ENCODE results near the gene STIMATE.

Gene STIMATE

GRCh38 chr3:52844290-52844975 lies 52.9 kb downstream of the STIMATE start:
- Histone ChIP-seq H3K36me3 (ENCODE audit: control insufficient read depth, insufficient read depth, low read length) (peaks cover 13% of the 10 kb centered on the region), H3K4me3 (ENCODE audit: low read length) (no peak overlapping the region), H3K9me3 (ENCODE audit: control insufficient read depth, low read length) (no peaks in the 10 kb centered on the region), H3K9ac (ENCODE audit: low read length) (no peak overlapping the region), H3K27me3 (ENCODE audit: control insufficient read depth, insufficient read depth, low read length) (no peaks in the 10 kb centered on the region), H3K4me1 (ENCODE audit: control insufficient read depth, insufficient read depth, low read length) (peaks cover 16% of the 10 kb centered on the region)

DNA sequence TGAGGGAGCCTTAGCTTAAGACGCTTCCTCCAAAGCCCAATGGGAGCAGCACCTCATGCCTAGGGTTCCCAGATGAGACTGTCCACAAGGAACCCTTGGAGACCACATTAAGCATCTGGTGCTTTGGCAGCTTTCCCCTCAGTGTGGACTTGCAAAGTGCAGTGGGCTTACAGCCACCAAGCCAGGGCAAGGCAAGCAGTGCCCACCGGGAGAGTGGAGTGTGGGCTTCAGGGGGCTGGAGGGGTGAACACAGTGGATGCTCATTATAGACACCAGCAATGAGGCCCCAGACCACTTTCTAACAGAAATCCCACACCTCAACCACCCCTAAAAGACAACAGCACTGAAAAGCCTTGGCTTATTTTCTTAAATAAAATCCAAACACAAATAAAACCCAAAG lies 53.5 kb downstream of the STIMATE start:
- H3K36me3 ChIP-seq (ENCODE audit: control insufficient read depth, insufficient read depth, low read length): peaks cover 9% of the 10 kb centered on the region
- no peak overlapping the region for H3K9ac ChIP-seq (ENCODE audit: low read length)
- peaks cover 16% of the 10 kb centered on the region for H3K4me1 ChIP-seq (ENCODE audit: control insufficient read depth, insufficient read depth, low read length)
- no peak overlapping the region for H3K4me3 ChIP-seq (ENCODE audit: low read length)
- H3K27me3 ChIP-seq (ENCODE audit: control insufficient read depth, insufficient read depth, low read length): no peaks in the 10 kb centered on the region
- no peaks in the 10 kb centered on the region for H3K9me3 ChIP-seq (ENCODE audit: control insufficient read depth, low read length)

DNA sequence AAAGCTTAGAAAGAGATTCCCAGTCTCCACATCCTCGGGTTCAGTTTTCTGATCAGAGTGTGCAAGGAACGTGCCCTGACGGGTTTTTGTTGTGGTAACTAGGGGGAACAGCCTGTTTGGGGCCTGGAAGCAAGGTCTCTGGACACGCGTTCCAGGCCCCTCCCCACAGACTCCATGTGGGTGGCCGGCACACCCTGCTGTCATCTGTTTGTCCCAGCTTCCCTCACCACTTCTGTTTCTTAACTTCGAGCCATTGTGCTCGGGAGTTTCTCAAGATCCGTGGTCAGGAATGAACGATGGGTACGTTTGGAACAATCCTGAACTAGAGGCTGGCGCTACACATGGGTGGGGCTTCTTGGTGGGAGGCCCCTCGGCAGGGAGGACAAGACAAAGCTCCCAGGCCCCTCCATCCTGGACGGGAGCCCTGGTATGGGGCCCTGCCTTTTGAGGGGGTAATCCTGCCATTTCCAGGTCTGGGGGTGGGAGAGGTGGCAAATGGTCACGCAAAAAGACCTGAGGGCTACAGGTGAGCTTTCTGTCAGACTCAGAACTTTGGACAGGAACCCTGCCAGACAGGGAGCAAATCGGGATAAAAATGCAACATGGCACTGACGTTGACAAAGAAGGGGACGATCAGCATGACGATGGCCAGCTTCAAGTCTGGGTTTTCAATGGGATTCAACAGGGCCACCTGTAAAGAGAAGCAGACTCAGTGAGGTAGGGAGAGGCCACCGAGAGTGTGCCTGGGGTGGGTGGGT lies 54.1 kb downstream of the STIMATE start:
- Histone ChIP-seq H3K36me3 (ENCODE audit: control insufficient read depth, insufficient read depth, low read length) (peaks cover 6% of the 10 kb centered on the region), H3K4me3 (ENCODE audit: low read length) (no peak overlapping the region), H3K9ac (ENCODE audit: low read length) (no peak overlapping the region)

GRCh38 chr3:52842424-52842823 lies 54.9 kb downstream of the STIMATE start:
- peaks cover 6% of the 10 kb centered on the region for H3K36me3 ChIP-seq (ENCODE audit: control insufficient read depth, insufficient read depth, low read length)
- no peak overlapping the region for H3K9ac ChIP-seq (ENCODE audit: low read length)
- no peak overlapping the region for H3K4me3 ChIP-seq (ENCODE audit: low read length)
- H3K4me1 ChIP-seq (ENCODE audit: control insufficient read depth, insufficient read depth, low read length): peaks cover 16% of the 10 kb centered on the region
- no peaks in the 10 kb centered on the region for H3K27me3 ChIP-seq (ENCODE audit: control insufficient read depth, insufficient read depth, low read length)
- no peaks in the 10 kb centered on the region for H3K9me3 ChIP-seq (ENCODE audit: control insufficient read depth, low read length)

More for the DNA sequence above, 54.1 kb downstream of the STIMATE start:
- Histone ChIP-seq H3K27me3 (ENCODE audit: control insufficient read depth, insufficient read depth, low read length) (no peaks in the 10 kb centered on the region), H3K4me1 (ENCODE audit: control insufficient read depth, insufficient read depth, low read length) (peaks cover 16% of the 10 kb centered on the region), H3K9me3 (ENCODE audit: control insufficient read depth, low read length) (no peaks in the 10 kb centered on the region)

DNA sequence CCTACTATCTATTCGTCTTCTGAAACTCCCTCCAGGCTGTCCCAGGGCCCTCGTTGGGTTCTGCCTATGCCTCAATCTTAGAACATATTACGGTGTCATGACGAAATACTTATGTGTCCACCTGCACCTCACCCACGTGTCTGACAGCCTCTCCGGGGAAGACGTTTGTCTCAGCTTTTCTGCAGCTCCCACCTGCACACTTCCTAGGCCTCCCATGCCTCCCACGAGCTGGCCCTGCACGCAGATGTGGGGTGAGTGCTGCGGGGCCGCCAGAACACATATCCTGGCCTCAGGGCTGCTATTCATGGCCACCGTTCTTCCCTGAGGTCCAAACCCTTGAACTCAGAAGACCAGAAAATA lies 55.4 kb downstream of the STIMATE start:
- Histone ChIP-seq H3K36me3 (ENCODE audit: control insufficient read depth, insufficient read depth, low read length) (peaks cover 6% of the 10 kb centered on the region), H3K4me1 (ENCODE audit: control insufficient read depth, insufficient read depth, low read length) (peaks cover 16% of the 10 kb centered on the region), H3K4me3 (ENCODE audit: low read length) (no peak overlapping the region), H3K27me3 (ENCODE audit: control insufficient read depth, insufficient read depth, low read length) (no peaks in the 10 kb centered on the region), H3K9ac (ENCODE audit: low read length) (no peak overlapping the region), H3K9me3 (ENCODE audit: control insufficient read depth, low read length) (no peaks in the 10 kb centered on the region)

DNA sequence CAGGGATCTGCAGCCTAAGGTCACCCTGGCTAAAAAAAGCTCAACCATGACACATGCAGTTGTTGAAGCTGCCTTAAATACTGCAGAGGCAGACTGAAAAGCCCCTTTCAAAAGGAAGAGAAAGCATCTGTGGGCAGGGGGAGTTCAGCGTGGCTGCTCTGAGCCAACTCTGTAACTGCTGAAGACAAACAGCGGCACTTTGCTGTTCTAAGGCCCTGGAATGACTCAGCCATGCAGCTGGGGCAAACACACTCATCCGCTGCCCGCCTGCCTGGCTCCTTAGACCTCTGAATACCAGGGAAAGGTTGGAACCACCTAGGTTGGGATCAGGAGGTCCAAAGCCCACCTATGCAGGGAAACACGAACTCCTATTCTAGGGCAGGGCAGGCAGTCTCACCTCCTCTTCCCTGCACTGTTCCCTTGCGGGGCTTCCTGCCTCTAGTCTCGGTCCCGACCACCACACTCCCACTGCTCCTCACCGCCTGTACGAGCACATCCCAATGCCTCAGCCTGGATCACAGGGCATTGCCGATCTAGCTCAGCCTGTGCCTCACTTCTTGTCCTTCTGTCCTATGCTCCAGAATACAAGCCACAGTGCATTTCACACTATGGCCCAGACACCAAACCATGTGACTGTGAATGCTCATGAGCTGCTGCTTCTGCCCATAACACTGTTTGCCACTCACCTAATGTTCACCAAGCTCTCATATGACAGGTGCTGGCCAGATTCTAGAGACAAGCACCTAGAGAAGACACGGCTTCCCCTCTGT lies 56.0 kb downstream of the STIMATE start:
- H3K27me3 ChIP-seq (ENCODE audit: control insufficient read depth, insufficient read depth, low read length): no peaks in the 10 kb centered on the region
- peaks cover 16% of the 10 kb centered on the region for H3K4me1 ChIP-seq (ENCODE audit: control insufficient read depth, insufficient read depth, low read length)
- no peak overlapping the region for H3K4me3 ChIP-seq (ENCODE audit: low read length)
- H3K9me3 ChIP-seq (ENCODE audit: control insufficient read depth, low read length): no peaks in the 10 kb centered on the region
- H3K9ac ChIP-seq (ENCODE audit: low read length): no peak overlapping the region
- peaks cover 6% of the 10 kb centered on the region for H3K36me3 ChIP-seq (ENCODE audit: control insufficient read depth, insufficient read depth, low read length)

DNA sequence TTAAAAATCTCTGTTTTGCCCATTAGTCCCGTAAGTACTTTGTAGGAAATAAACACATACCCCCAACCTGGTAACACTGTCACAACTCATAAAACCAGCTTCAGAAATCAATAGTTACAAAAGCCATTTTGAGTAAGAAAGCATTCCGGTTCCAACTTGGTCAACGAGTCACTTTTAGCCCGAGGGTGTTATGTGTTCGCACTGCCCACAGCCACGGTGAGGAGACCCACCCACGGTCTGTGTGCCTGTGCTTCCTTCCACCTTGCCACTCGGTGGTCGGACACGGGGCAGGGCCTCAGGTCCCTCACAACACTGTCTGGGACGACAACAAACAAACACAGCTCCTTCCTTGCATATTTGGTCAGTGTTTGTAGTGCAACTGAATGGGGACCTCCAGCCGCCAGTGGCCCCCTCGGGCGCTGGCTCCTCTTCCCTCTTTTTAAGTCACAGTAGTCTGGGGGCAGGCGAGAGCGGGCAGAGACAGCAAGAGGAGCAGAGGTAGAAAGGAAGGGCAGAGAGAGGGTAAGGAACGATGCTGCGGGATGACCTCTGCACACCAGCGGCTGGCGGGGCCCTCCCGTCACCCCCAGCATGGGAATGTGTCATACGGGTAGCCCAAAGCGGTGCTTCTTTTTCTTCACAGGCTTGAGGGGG lies 57.3 kb downstream of the STIMATE start:
- Histone ChIP-seq H3K4me1 (ENCODE audit: control insufficient read depth, insufficient read depth, low read length) (peaks cover 8% of the 10 kb centered on the region), H3K9ac (ENCODE audit: low read length) (no peak overlapping the region), H3K27me3 (ENCODE audit: control insufficient read depth, insufficient read depth, low read length) (no peaks in the 10 kb centered on the region), H3K36me3 (ENCODE audit: control insufficient read depth, insufficient read depth, low read length) (peaks cover 6% of the 10 kb centered on the region), H3K9me3 (ENCODE audit: control insufficient read depth, low read length) (no peaks in the 10 kb centered on the region), H3K4me3 (ENCODE audit: low read length) (no peak overlapping the region)

DNA sequence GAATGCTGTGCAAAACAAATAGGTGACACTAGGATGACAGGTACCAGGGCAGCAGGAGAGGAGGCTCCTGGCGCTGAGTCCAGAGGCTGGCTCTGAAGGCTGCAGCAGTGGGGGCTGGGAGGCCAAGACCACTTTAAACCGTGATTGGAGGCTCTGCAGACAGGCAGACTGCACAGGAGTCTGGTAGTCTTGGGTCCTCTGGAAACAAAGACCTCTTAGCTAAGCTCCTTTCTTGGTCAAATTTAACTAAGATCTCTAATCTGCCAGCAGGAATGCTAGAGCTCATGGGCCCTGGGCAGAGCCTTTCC lies 58.1 kb downstream of the STIMATE start:
- Histone ChIP-seq H3K27me3 (ENCODE audit: control insufficient read depth, insufficient read depth, low read length) (no peaks in the 10 kb centered on the region), H3K36me3 (ENCODE audit: control insufficient read depth, insufficient read depth, low read length) (peaks cover 6% of the 10 kb centered on the region), H3K4me1 (ENCODE audit: control insufficient read depth, insufficient read depth, low read length) (peaks cover 8% of the 10 kb centered on the region), H3K4me3 (ENCODE audit: low read length) (no peak overlapping the region), H3K9me3 (ENCODE audit: control insufficient read depth, low read length) (no peaks in the 10 kb centered on the region), H3K9ac (ENCODE audit: low read length) (no peak overlapping the region)

- Histone ChIP-seq H3K36me3 (ENCODE audit: control insufficient read depth, insufficient read depth, low read length) (peaks cover 6% of the 10 kb centered on the region), H3K4me1 (ENCODE audit: control insufficient read depth, insufficient read depth, low read length) (peaks cover 8% of the 10 kb centered on the region), H3K9me3 (ENCODE audit: control insufficient read depth, low read length) (no peaks in the 10 kb centered on the region), H3K27me3 (ENCODE audit: control insufficient read depth, insufficient read depth, low read length) (no peaks in the 10 kb centered on the region), H3K9ac (ENCODE audit: low read length) (no peak overlapping the region), H3K4me3 (ENCODE audit: low read length) (no peak overlapping the region)
These were observed 58.6 kb downstream of the STIMATE start for GRCh38 chr3:52838561-52839267.

GRCh38 chr3:52836986-52837385 lies 60.4 kb downstream of the STIMATE start:
- no peaks in the 10 kb centered on the region for H3K36me3 ChIP-seq (ENCODE audit: control insufficient read depth, insufficient read depth, low read length)

DNA sequence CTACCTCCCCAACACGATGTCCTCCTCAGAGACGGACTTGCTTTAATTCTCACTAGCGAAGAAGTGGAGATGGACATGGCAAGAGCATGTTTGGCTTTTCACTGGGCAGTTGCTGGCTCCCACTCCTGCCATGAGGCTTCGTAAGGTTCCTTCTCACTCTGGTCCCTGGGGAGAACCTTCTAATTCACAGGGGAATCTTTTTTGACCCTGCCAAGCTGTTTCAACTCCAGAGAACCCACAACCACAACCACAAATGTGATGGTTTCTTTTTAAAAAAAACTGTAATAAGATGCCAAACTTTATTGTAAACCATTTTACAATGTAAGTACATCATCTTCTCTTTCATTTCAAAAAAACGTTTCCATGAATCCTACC lies 60.9 kb downstream of the STIMATE start:
- H3K9me3 ChIP-seq (ENCODE audit: control insufficient read depth, low read length): no peaks in the 10 kb centered on the region
- no peak overlapping the region for H3K9ac ChIP-seq (ENCODE audit: low read length)
- no peaks in the 10 kb centered on the region for H3K27me3 ChIP-seq (ENCODE audit: control insufficient read depth, insufficient read depth, low read length)
- H3K36me3 ChIP-seq (ENCODE audit: control insufficient read depth, insufficient read depth, low read length): no peaks in the 10 kb centered on the region
- H3K4me3 ChIP-seq (ENCODE audit: low read length): no peak overlapping the region
- H3K4me1 ChIP-seq (ENCODE audit: control insufficient read depth, insufficient read depth, low read length): no peaks in the 10 kb centered on the region

More at GRCh38 chr3:52836986-52837385, 60.4 kb downstream of the STIMATE start:
- Histone ChIP-seq H3K9me3 (ENCODE audit: control insufficient read depth, low read length) (no peaks in the 10 kb centered on the region), H3K4me3 (ENCODE audit: low read length) (no peak overlapping the region), H3K27me3 (ENCODE audit: control insufficient read depth, insufficient read depth, low read length) (no peaks in the 10 kb centered on the region), H3K4me1 (ENCODE audit: control insufficient read depth, insufficient read depth, low read length) (no peaks in the 10 kb centered on the region), H3K9ac (ENCODE audit: low read length) (no peak overlapping the region)

All from mucosa of stomach (tissue), 1 donor.